Transverse colon (tissue), 4 donors: ENCODE measurements around the gene VKORC1.

ENCODE experiments used
- CTCF ChIP-seq, 5 experiments: fragments of 200-600 bp in 3 of 5; fragments of 450-650 bp in 2 of 5; sonication (generic) in 3 of 5; IDR thresholded peaks; 1 replicate in 2 of 5; 2 replicates in 3 of 5; pipeline ENCODE4 v1.5.1; 2016 to 2017; ENCODE audit warnings: antibody characterized with exemption in 5 of 5, inconsistent platforms in 3 of 5, mild to moderate bottlenecking in 2 of 5, moderate library complexity in 1 of 5
- EP300 ChIP-seq: sonication (generic); formaldehyde crosslinking; IDR thresholded peaks from one replicate; pipeline ENCODE4 v1.6.1; 2017; ENCODE audit warnings: antibody characterized with exemption, low read depth
- POLR2A ChIP-seq: fragments of 450-650 bp; IDR thresholded peaks from one replicate; pipeline ENCODE4 v1.6.1; 2016; ENCODE audit warnings: antibody characterized with exemption, mild to moderate bottlenecking, moderate library complexity
- POLR2AphosphoS5 ChIP-seq, 3 donors: sonication (generic); formaldehyde crosslinking; IDR thresholded peaks; one replicate each; pipeline ENCODE4 v1.6.1; 2016; ENCODE audit warnings: antibody characterized with exemption in 3 of 3

- TF ChIP-seq CTCF (IDR thresholded peaks at IDR 0.05) (peak; percentile 85 to 95 (median 93)), POLR2A (no peak), EP300 (no peak), POLR2AphosphoS5 (IDR thresholded peaks at IDR 0.05) (peak; percentile 22 to 71 (median 53))
These were observed 11.1 kb upstream of the VKORC1 start for GRCh38 chr16:31105677-31106213.
